H9 (cell line): Measurements from ENCODE around the gene NCKAP5. TPM values are rescaled to one million over a fixed set of nuclear protein-coding genes. Genes with fewer than 3 reads are reported as not detected.

Source experiments
- DNase-seq: peaks from one replicate; pipeline ENCODE4 v3.0.0-alpha.2; 2017
- H2AFZ ChIP-seq: one replicate; pipeline ENCODE4 v1.6.1; 2013; ENCODE audit warnings: mild to moderate bottlenecking, low read length, control low read depth, moderate library complexity
- H2AK5ac ChIP-seq: 2 replicates; pipeline ENCODE4 v1.6.1; 2013; ENCODE audit warnings: low read length, control low read depth, mixed read lengths; ENCODE audit not compliant: insufficient read length
- H2BK120ac ChIP-seq: one replicate; pipeline ENCODE4 v1.6.1; 2013; ENCODE audit warnings: low read depth, mild to moderate bottlenecking, low read length, control low read depth, inconsistent platforms; ENCODE audit not compliant: poor library complexity, severe bottlenecking
- H2BK12ac ChIP-seq: 2 replicates; pipeline ENCODE4 v1.6.1; 2013; ENCODE audit warnings: low read length, control low read depth, mixed read lengths, low read depth; ENCODE audit not compliant: insufficient read length
- H2BK15ac ChIP-seq: 2 replicates; pipeline ENCODE4 v1.6.1; 2013; ENCODE audit warnings: low read depth, low read length, control low read depth
- H2BK20ac ChIP-seq: one replicate; pipeline ENCODE4 v1.6.1; 2013; ENCODE audit warnings: low read depth, mild to moderate bottlenecking, low read length, control low read depth, inconsistent platforms; ENCODE audit not compliant: poor library complexity, severe bottlenecking
- H2BK5ac ChIP-seq: 2 replicates; pipeline ENCODE4 v1.6.1; 2013; ENCODE audit warnings: low read length, control low read depth, mixed read lengths; ENCODE audit not compliant: insufficient read length
- H3K14ac ChIP-seq: 2 replicates; pipeline ENCODE4 v1.6.1; 2013; ENCODE audit warnings: low read length, control low read depth; ENCODE audit not compliant: insufficient read depth
- H3K18ac ChIP-seq: 2 replicates; pipeline ENCODE4 v1.6.1; 2013; ENCODE audit warnings: low read depth, mild to moderate bottlenecking, mixed read lengths, low read length, control low read depth; ENCODE audit not compliant: insufficient read length
- H3K23ac ChIP-seq: 2 replicates; pipeline ENCODE4 v1.6.1; 2013; ENCODE audit warnings: low read length, control low read depth, mixed read lengths, low read depth; ENCODE audit not compliant: insufficient read length
- H3K23me2 ChIP-seq: 2 replicates; pipeline ENCODE4 v1.6.1; 2013; ENCODE audit warnings: low read depth, mild to moderate bottlenecking, mixed read lengths, low read length, control low read depth; ENCODE audit not compliant: insufficient read length, poor library complexity, severe bottlenecking
- H3K27ac ChIP-seq: 2 replicates; pipeline ENCODE4 v1.5.1; 2013; ENCODE audit warnings: low read length, control low read depth, mixed read lengths, low read depth; ENCODE audit not compliant: insufficient read length
- H3K27me3 ChIP-seq: 2 replicates; pipeline ENCODE4 v1.6.1; 2013; ENCODE audit warnings: low read length, control low read depth, inconsistent platforms; ENCODE audit not compliant: insufficient read depth
- H3K4ac ChIP-seq: 2 replicates; pipeline ENCODE4 v1.6.1; 2013; ENCODE audit warnings: low read depth, mild to moderate bottlenecking, control low read depth, inconsistent platforms, low read length, moderate library complexity
- H3K4me1 ChIP-seq: 2 replicates; pipeline ENCODE4 v1.6.1; 2013; ENCODE audit warnings: low read length, control low read depth, inconsistent platforms; ENCODE audit not compliant: insufficient read depth
- H3K4me2 ChIP-seq: 2 replicates; pipeline ENCODE4 v1.6.1; 2013; ENCODE audit warnings: low read length, control low read depth, mixed read lengths; ENCODE audit not compliant: insufficient read length, insufficient read depth
- H3K56ac ChIP-seq: 2 replicates; pipeline ENCODE4 v1.6.1; 2013; ENCODE audit warnings: low read depth, mild to moderate bottlenecking, mixed read lengths, low read length, control low read depth; ENCODE audit not compliant: insufficient read length
- H3K79me1 ChIP-seq: 2 replicates; pipeline ENCODE4 v1.6.1; 2013; ENCODE audit warnings: low read depth, mild to moderate bottlenecking, moderate library complexity, low read length, control low read depth, inconsistent platforms; ENCODE audit not compliant: insufficient read depth, poor library complexity, severe bottlenecking
- H3K79me2 ChIP-seq: 2 replicates; pipeline ENCODE4 v1.6.1; 2013; ENCODE audit warnings: low read length, control low read depth, inconsistent platforms; ENCODE audit not compliant: insufficient read depth
- H3K9ac ChIP-seq: 2 replicates; pipeline ENCODE4 v1.6.1; 2013; ENCODE audit warnings: low read length, control low read depth, mixed read lengths; ENCODE audit not compliant: insufficient read length; ENCODE audit errors: extremely low read depth
- H3K9me3 ChIP-seq: one replicate; pipeline ENCODE4 v1.6.1; 2013; ENCODE audit warnings: low read depth, low read length, inconsistent platforms; ENCODE audit not compliant: control insufficient read depth
- H3T11ph ChIP-seq: one replicate; pipeline ENCODE4 v1.6.1; 2013; ENCODE audit warnings: mild to moderate bottlenecking, low read length, control low read depth, inconsistent platforms
- H4K20me1 ChIP-seq: one replicate; pipeline ENCODE4 v1.6.1; 2013; ENCODE audit not compliant: control insufficient read depth, insufficient read length, insufficient read depth
- H4K5ac ChIP-seq: 2 replicates; pipeline ENCODE4 v1.6.1; 2013; ENCODE audit warnings: low read depth, mild to moderate bottlenecking, mixed read lengths, low read length, control low read depth; ENCODE audit not compliant: insufficient read length
- H4K8ac ChIP-seq: replicated peaks from 2 replicates; pipeline ENCODE4 v1.6.1; 2013; ENCODE audit warnings: low read length, control low read depth, mixed read lengths, low read depth; ENCODE audit not compliant: insufficient read length
- H4K91ac ChIP-seq: 2 replicates; pipeline ENCODE4 v1.6.1; 2013; ENCODE audit warnings: low read depth, mild to moderate bottlenecking, moderate library complexity, mixed read lengths, low read length, control low read depth; ENCODE audit not compliant: insufficient read length
- H3K27ac Mint-ChIP-seq, 3 experiments: 2 replicates in 2 of 3; 3 replicates in 1 of 3; pipeline ENCODE4 v1.8.0; 2020 to 2021; ENCODE audit warnings: mixed read lengths in 3 of 3, mild to moderate bottlenecking in 1 of 3, moderate library complexity in 1 of 3
- H3K27me3 Mint-ChIP-seq: 2 replicates; pipeline ENCODE4 v1.8.0; 2021; ENCODE audit warnings: low read depth, mild to moderate bottlenecking, moderate library complexity, mixed read lengths
- H3K36me3 Mint-ChIP-seq, 3 experiments: 2 replicates in 2 of 3; 3 replicates in 1 of 3; pipeline ENCODE4 v1.8.0; 2020 to 2021; ENCODE audit warnings: low read depth in 3 of 3, mixed read lengths in 3 of 3; ENCODE audit not compliant: insufficient read depth in 1 of 3
- H3K4me1 Mint-ChIP-seq, 2 experiments: 2 replicates each; pipeline ENCODE4 v1.8.0; 2020; ENCODE audit warnings: mixed read lengths in 2 of 2
- H3K4me3 Mint-ChIP-seq, 2 experiments: 2 replicates in 1 of 2; 3 replicates in 1 of 2; pipeline ENCODE4 v1.8.0; 2020 to 2021; ENCODE audit warnings: mild to moderate bottlenecking in 2 of 2, mixed read lengths in 2 of 2, moderate library complexity in 1 of 2
- H3K9me3 Mint-ChIP-seq, 2 experiments: 2 replicates in 1 of 2; 3 replicates in 1 of 2; pipeline ENCODE4 v1.8.0; 2020; ENCODE audit warnings: mild to moderate bottlenecking in 2 of 2, mixed read lengths in 2 of 2, moderate library complexity in 1 of 2
- WGBS: extraction: QIAGEN DNeasy Blood & Tissue Kit; methylation state at CpG from one replicate; pipeline ENCODE4 v1.1.7; 2013; ENCODE audit warnings: missing lambda C conversion rate, low lambda C conversion rate, mixed read lengths; ENCODE audit not compliant: insufficient read length; ENCODE audit errors: extremely low coverage; 5-methylcytosine and 5-hydroxymethylcytosine counted together
- total RNA-seq: library from RNA; stranded (reverse); gene quantifications from 2 replicates; pipeline ENCODE4 v1.2.1, GENCODE V29; 2021
- TF ChIP-seq, protein P1 (sequence below): fragments of 200-600 bp; sonication (generic); conservative IDR thresholded peaks from 3 replicates; pipeline ENCODE4 v1.8.0; 2021; ENCODE audit warnings: antibody characterized with exemption, mild to moderate bottlenecking

Gene NCKAP5
- total RNA-seq, 1 experiment from 2014 or later: 0.26 TPM

DNA sequence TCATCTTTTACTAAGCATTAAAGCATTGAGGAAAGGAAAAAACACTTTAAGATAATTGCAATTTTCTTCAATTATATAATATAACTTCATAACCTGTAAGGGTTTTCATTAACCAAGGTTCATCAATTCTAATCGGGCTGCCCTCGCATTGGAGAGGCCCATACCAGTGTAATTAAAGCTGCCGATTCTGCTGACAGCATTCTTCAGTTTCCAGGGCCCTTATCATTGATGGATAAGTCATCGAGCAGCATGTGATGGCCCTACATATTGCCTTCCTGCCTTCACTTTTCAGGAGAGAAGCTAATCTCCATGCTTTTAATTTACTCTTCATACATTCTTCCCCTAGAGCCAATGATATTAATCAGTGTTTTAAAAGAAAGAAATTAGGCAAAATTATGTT, 92.0 kb downstream of the NCKAP5 start:
- Histone ChIP-seq H3K4me2 (no peak overlapping the region), H3K14ac (no peak overlapping the region), H3K27ac (no peak overlapping the region), H2BK5ac (no peak overlapping the region), H3K9me3 (no peaks in the 10 kb centered on the region), H3T11ph (no peak overlapping the region), H3K27me3 (no peaks in the 10 kb centered on the region), H4K8ac (no peak overlapping the region), H3K56ac (no peak overlapping the region), H2BK20ac (no peak overlapping the region), H3K79me1 (no peaks in the 10 kb centered on the region), H3K79me2 (no peaks in the 10 kb centered on the region), H3K9ac (no peak overlapping the region), H2AK5ac (no peak overlapping the region), H2BK12ac (no peak overlapping the region), H3K4me1 (no peaks in the 10 kb centered on the region), H2BK15ac (no peak overlapping the region), H4K91ac (no peak overlapping the region), H2AFZ (no peak overlapping the region), H4K20me1 (no peaks in the 10 kb centered on the region), H3K4ac (no peak overlapping the region), H2BK120ac (no peak overlapping the region), H4K5ac (no peak overlapping the region), H3K23ac (no peak overlapping the region), H3K18ac (no peak overlapping the region), H3K23me2 (no peaks in the 10 kb centered on the region)
- DNase-seq: no peak
- Mint-ChIP-seq H3K27ac (no peak overlapping the region), H3K4me1 (0 out of 4 replicates have a peak, but pooled peaks cover 0 to 2% of the 10 kb centered on the region in 2 experiments), H3K4me3 (no peak overlapping the region), H3K36me3 (no peaks in the 10 kb centered on the region), H3K27me3 (peaks cover 3% of the 10 kb centered on the region; the same call in 1 of the 2 replicates), H3K9me3 (no peaks in the 10 kb centered on the region)
- WGBS: no CpG with 5 or more reads among the region's 4 CpGs
- TF ChIP-seq, protein P1, sequence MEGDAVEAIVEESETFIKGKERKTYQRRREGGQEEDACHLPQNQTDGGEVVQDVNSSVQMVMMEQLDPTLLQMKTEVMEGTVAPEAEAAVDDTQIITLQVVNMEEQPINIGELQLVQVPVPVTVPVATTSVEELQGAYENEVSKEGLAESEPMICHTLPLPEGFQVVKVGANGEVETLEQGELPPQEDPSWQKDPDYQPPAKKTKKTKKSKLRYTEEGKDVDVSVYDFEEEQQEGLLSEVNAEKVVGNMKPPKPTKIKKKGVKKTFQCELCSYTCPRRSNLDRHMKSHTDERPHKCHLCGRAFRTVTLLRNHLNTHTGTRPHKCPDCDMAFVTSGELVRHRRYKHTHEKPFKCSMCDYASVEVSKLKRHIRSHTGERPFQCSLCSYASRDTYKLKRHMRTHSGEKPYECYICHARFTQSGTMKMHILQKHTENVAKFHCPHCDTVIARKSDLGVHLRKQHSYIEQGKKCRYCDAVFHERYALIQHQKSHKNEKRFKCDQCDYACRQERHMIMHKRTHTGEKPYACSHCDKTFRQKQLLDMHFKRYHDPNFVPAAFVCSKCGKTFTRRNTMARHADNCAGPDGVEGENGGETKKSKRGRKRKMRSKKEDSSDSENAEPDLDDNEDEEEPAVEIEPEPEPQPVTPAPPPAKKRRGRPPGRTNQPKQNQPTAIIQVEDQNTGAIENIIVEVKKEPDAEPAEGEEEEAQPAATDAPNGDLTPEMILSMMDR: no peak
